Measurements from ENCODE around the gene RNF214. TPM values are rescaled to one million over a fixed set of nuclear protein-coding genes. Genes with fewer than 3 reads are reported as not detected.

RNF214 gene
- total and polyA plus RNA-seq, 2 of the 13 experiments (the other 11 are each of a cell fraction or from before 2014, with no cell fraction given): 10.7 to 12.6 TPM

DNA sequence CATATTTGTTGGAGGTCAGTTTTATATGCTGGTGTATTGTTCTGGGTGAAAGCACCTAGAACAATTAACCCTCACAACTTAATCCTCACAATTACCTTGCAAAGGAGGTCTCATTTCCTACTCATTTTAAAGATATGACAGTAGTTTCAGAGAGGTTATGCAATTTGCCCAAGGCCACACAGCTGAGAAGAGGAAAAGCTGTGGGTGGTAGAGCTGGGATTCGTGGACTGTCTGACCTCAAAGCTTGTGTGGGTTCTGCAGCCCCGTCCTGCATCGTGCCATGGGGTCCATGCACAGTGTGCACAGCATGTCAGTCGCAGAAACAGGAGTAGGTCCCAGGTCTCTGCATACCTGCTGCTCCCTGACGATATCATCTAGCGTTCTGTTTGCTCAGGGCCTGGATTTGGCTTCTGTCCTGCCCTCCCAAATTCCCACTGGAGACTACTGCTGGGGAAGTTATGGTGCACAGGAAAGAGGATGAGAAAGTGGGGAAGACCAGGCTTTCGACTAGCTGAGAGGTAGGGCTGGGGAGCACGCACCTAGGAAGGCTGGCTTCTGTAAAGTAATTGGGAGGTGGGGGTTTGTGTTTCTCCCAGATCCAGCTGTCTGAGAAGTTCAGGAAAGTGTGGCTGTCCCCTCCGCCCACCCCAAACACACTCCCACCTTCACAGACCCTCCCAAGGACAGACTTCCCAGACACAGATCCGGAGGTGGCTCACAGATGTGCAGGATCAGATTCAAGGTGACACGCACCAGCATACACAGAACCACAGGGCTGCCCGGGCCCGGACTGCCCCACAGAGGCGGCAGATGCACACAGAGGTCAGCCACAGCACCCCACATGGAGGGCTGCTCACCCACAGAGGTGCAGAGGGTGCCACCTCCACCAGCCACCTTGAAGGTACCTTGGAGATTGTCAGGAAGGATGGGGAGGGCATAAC is 81.6 kb downstream of the RNF214 start:
- FAIRE-seq (no peak), ATAC-seq (peak; percentile 34), DNase-seq (ENCODE audit: low spot score) (no peak)
- TF ChIP-seq NFIB (CRISPR knock-in tag; IDR thresholded peaks at IDR 0.05; ENCODE audit: borderline replicate concordance) (no peak), ZMYM3 (CRISPR knock-in tag; IDR thresholded peaks at IDR 0.05) (0 out of 2 replicates have a peak, but pooled peaks have one; percentile 50), TBX2 (CRISPR knock-in tag; IDR thresholded peaks at IDR 0.05; ENCODE audit: borderline replicate concordance) (0 out of 2 replicates have a peak, but pooled peaks have one; percentile 40), ZNF768 (CRISPR knock-in tag; IDR thresholded peaks at IDR 0.05) (peak; percentile 98), ZNF7 (CRISPR knock-in tag; IDR thresholded peaks at IDR 0.05) (peak; percentile 88), ZNF749 (CRISPR knock-in tag; IDR thresholded peaks at IDR 0.05; ENCODE audit: borderline replicate concordance) (0 out of 2 replicates have a peak, but pooled peaks have one; percentile 50)
- TF ChIP-seq, protein P1, sequence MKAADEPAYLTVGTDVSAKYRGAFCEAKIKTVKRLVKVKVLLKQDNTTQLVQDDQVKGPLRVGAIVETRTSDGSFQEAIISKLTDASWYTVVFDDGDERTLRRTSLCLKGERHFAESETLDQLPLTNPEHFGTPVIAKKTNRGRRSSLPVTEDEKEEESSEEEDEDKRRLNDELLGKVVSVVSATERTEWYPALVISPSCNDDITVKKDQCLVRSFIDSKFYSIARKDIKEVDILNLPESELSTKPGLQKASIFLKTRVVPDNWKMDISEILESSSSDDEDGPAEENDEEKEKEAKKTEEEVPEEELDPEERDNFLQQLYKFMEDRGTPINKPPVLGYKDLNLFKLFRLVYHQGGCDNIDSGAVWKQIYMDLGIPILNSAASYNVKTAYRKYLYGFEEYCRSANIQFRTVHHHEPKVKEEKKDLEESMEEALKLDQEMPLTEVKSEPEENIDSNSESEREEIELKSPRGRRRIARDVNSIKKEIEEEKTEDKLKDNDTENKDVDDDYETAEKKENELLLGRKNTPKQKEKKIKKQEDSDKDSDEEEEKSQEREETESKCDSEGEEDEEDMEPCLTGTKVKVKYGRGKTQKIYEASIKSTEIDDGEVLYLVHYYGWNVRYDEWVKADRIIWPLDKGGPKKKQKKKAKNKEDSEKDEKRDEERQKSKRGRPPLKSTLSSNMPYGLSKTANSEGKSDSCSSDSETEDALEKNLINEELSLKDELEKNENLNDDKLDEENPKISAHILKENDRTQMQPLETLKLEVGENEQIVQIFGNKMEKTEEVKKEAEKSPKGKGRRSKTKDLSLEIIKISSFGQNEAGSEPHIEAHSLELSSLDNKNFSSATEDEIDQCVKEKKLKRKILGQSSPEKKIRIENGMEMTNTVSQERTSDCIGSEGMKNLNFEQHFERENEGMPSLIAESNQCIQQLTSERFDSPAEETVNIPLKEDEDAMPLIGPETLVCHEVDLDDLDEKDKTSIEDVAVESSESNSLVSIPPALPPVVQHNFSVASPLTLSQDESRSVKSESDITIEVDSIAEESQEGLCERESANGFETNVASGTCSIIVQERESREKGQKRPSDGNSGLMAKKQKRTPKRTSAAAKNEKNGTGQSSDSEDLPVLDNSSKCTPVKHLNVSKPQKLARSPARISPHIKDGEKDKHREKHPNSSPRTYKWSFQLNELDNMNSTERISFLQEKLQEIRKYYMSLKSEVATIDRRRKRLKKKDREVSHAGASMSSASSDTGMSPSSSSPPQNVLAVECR (CRISPR knock-in tag; IDR thresholded peaks at IDR 0.05; ENCODE audit: borderline replicate concordance): no peak
- CTCF ChIA-PET (ENCODE audit: low intra/inter-chr PET ratio, low total read pairs): no interaction called here
- peak overlapping the region; percentile 100 for H3K4me2 ChIP-seq (ENCODE audit: low read depth, low read length)
- 61% methylated on average over 8 of the region's 14 CpGs for WGBS (ENCODE audit: low lambda C conversion rate)
- no peaks in the 10 kb centered on the region for H3K36me3 ChIP-seq (replicated peaks in 1 of 2; ENCODE audit: control insufficient read depth in 1 of 2, insufficient read depth in 2 of 2, low read length in 2 of 2)
- intact Hi-C loops (cut with micrococcal nuclease; ENCODE audit: unreplicated experiment): no loop called here
- H3K4me1 ChIP-seq (ENCODE audit: insufficient read depth, low read length): peaks cover 56% of the 10 kb centered on the region
- in situ Hi-C loops (cut with HindIII; ENCODE audit: extremely low pct_ligation_motif_present, low pct_unique_long_range_greater_than_20kb): no loop called here
- H4K20me1 ChIP-seq (ENCODE audit: insufficient read depth, low read length): no peaks in the 10 kb centered on the region
- H3K79me2 ChIP-seq (ENCODE audit: insufficient read depth, low read length): peaks cover 4% of the 10 kb centered on the region
- no peaks in the 10 kb centered on the region; a peak in 1 of 5 replicates for H3K27me3 ChIP-seq (ENCODE audit: control insufficient read depth in 1 of 2, insufficient read depth in 2 of 2, low read length in 2 of 2)
- POLR2A ChIA-PET: interaction anchor here (2.2 to 5.8 kb wide), 2 partner anchors 12 to 14 kb away, joined by 18 to 62 read pairs; partner anchors contain the start of gene CEP164
- H2AFZ ChIP-seq (ENCODE audit: low read length): no peak overlapping the region
- H3K27ac ChIP-seq (ENCODE audit: extremely low read length, insufficient read depth, low read length): no peak overlapping the region
- no TSS peak for BruUV-seq (replicated peaks)
- H3K4me3 ChIP-seq (replicated peaks in 1 of 3; ENCODE audit: insufficient read depth in 1 of 3, low read depth in 2 of 3, low read length in 3 of 3): peak overlapping the region; percentile 74 to 90 (median 88)
- no peaks in the 10 kb centered on the region for H3K9me3 ChIP-seq (ENCODE audit: low read length)
- no peak overlapping the region for H3K9ac ChIP-seq (ENCODE audit: insufficient read depth, low read depth, low read length)

All from HepG2 (cell line).